AML-193 (cell line): ENCODE results near the gene TMEM92.

ENCODE experiments used
- DNase-seq, 2 experiments: peaks; one replicate each; lab custom pipeline; 2025; lab: John Stamatoyannopoulos, UW

The TMEM92 gene

DNA sequence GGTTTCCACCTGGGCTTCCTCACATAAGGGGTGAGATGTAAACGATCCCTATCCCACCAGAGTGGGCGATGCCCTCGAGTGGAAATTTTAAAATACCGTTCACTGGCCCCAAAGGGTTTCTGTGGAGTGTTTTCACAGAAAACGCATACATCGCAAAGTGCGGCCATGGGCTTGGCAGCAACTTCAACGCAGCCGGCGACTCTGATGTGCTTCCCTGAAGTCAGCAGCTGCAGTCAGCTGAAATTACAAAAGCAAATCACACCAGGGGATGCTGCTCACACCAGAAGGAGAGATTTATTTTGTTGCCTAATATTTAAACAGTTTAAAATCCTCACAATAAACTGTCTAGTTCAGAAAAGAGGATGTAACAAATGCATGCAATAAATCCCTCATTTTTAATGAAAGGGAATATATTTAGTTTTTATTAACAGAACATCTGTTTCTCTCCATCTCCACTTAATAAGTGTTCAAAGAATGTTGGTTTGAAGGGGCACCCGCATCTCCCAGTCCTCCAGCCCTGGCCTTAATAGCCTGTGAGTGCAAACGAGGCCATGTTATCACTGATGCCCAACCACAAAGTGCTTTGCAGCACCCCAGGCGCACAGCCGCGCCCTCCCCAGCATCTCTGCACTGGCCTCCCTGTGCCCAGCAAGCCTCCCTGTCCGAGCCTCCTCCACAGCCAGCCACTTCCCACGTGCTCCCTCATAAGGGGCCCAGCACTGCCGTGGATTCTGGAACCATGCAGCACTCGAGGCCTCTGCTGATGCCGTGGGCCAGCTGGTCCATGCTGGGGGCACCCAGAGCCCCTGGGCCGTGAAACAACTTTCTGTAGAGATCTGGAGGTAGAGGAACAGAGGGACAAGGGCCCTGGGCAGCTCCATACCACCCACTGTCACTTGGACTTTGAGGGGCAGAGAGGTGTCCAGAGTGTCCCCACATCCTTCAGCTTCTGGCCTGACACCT is 54.4 kb downstream of the TMEM92 start:
- DNase-seq = no peak

GRCh38 chr17:50329716-50330115 is 55.5 kb downstream of the TMEM92 start:
- no peak for DNase-seq

- no peak for DNase-seq
Measured at GRCh38 chr17:50330151-50330775, 56.0 kb downstream of the TMEM92 start.
